ENCODE results near the gene STAB1.

The STAB1 gene

DNA sequence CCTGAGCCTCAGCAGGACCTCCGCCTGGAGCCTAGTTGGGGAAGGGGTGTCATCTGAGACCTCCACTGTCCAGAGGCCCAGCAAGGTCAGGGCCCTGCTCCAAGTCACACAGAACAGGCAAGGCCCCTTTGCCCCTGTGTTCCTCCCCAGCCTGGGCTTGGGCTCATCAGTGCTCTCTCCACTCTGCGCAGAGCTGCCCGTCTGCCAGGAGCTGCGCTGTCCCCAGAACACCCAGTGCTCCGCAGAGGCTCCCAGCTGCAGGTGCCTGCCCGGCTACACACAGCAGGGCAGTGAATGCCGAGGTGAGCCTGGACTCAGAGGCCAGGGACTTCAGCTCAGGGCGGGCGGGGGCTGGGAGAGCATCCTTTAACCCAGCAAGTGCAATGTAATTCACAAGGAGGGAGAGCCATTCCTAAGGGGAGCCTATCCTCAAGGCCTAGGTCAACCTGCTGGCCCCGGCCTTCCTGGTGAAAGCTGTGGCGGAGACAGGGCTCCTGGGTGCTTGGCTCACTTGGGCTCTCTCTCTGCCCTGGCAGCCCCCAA lies 7.7 kb downstream of the STAB1 start:
- no peaks in the 10 kb centered on the region for H3K36me3 Mint-ChIP-seq
- H3K9me3 Mint-ChIP-seq: no peaks in the 10 kb centered on the region
- H3K27me3 Mint-ChIP-seq: peaks cover 2% of the 10 kb centered on the region
- DNase-seq (ENCODE audit: low spot score in 2 of 2) (no peak), ATAC-seq (ENCODE audit: low read depth) (no peak)
- peaks cover 14% of the 10 kb centered on the region for H3K4me1 Mint-ChIP-seq
- H3K4me3 Mint-ChIP-seq: no peak overlapping the region
- H3K27ac Mint-ChIP-seq: no peak overlapping the region

DNA sequence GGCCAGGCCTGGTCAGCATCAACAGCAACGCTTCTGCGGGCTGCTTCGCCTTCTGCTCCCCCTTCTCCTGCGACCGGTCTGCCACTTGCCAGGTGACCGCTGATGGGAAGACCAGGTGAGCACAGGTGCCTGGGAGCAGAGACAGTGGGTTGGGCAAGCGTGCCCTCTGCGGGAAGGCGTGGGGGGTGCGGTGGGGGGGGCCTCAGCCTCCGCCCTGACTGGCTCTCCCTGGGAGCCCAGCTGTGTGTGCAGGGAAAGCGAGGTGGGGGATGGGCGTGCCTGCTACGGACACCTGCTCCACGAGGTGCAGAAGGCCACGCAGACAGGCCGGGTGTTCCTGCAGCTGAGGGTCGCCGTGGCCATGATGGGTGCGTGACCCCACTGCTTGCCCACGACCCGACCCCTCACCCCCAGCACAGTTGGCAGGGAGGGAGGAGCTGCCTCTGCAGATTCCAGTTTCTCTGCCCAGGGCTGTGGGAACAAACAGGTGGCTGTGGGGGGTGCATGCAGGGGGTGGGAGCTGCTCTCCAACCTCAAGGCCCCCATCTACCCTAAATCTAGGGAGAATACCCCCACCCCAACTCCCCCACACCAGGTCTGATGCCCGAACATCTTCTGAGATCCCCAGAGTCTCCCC lies 8.8 kb downstream of the STAB1 start:
- H3K9me3 Mint-ChIP-seq: no peaks in the 10 kb centered on the region
- no peak for DNase-seq (ENCODE audit: low spot score in 2 of 2)
- H3K36me3 Mint-ChIP-seq: no peaks in the 10 kb centered on the region
- ATAC-seq (ENCODE audit: low read depth): no peak
- H3K27me3 Mint-ChIP-seq: peaks cover 2% of the 10 kb centered on the region
- peaks cover 9% of the 10 kb centered on the region for H3K4me1 Mint-ChIP-seq
- H3K4me3 Mint-ChIP-seq: no peak overlapping the region
- H3K27ac Mint-ChIP-seq: no peak overlapping the region

DNA sequence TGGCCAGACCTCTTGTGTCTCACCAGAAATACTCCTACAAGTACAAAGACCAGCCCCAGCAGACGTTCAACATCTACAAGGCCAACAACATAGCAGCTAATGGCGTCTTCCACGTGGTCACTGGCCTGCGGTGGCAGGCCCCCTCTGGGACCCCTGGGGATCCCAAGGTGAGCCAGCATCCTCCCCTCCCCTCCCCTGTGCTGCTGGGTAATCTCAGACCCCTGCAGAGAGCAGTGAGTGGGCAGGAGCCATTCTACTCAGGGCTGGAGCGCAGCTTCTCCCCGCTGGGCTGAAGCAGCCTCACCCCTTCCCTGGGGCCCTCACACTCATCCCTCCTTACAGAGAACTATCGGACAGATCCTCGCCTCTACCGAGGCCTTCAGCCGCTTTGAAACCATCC lies 9.8 kb downstream of the STAB1 start:
- Mint-ChIP-seq H3K27me3 (peaks cover 2% of the 10 kb centered on the region), H3K36me3 (no peaks in the 10 kb centered on the region), H3K4me3 (no peak overlapping the region), H3K27ac (no peak overlapping the region), H3K4me1 (peaks cover 4% of the 10 kb centered on the region), H3K9me3 (no peaks in the 10 kb centered on the region)
- DNase-seq (ENCODE audit: low spot score in 2 of 2) (no peak), ATAC-seq (ENCODE audit: low read depth) (no peak)

DNA sequence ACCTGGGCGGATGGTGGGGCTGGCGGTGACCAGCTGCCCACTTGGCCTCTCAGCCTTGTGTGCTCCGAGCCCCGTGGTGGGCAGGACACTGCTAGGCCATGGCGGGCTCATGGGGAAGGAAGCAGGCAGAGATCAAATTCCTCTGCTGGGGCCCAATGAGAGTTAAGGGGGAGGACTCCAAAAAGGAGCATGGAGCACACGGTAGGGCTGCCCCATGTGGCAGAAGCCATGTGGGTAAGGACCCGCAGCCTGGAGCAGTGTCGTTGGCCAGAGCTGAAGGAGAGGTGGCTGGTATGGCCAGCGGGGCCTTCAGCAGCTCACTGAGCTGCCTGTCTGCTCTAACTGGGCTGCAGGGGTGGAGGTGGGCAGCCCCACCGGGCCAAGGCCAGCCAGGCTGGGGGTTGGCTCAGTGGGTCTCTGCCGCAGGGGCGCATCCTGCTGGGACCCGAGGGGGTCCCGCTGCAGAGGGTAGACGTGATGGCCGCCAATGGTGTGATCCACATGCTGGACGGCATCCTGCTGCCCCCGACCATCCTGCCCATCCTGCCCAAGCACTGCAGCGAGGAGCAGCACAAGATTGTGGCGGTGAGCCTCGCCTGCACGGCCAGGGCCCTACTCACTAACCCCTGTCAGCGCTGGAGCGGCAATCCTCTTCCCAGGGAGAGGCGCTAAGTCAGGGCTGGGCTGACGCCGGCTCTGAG lies 11.3 kb downstream of the STAB1 start:
- H3K9me3 Mint-ChIP-seq: no peaks in the 10 kb centered on the region
- H3K36me3 Mint-ChIP-seq: no peaks in the 10 kb centered on the region
- DNase-seq (ENCODE audit: low spot score in 2 of 2) (no peak), ATAC-seq (ENCODE audit: low read depth) (no peak)
- H3K4me1 Mint-ChIP-seq: peaks cover 2% of the 10 kb centered on the region
- peaks cover 2% of the 10 kb centered on the region for H3K27me3 Mint-ChIP-seq
- no peak overlapping the region for H3K27ac Mint-ChIP-seq
- no peak overlapping the region for H3K4me3 Mint-ChIP-seq

DNA sequence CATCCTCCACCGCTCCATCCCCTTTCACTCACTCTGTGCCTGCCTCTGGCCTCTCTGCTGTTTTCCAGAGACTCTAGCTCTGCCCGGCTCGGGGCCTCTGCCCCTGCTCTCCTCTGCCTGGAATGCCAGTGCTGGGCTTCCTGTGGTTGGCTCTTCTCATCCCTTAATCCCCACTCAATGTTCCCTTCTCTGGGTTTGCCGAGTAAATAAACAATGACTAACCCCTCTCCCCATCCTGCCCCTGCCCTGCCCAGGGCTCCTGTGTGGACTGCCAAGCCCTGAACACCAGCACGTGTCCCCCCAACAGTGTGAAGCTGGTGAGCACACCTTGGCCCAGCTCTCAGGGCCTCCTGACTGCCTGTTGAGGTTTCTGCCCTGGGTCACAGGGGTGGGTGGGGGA lies 12.2 kb downstream of the STAB1 start:
- no peak for ATAC-seq (ENCODE audit: low read depth)
- DNase-seq (ENCODE audit: low spot score in 2 of 2): no peak
- Mint-ChIP-seq H3K36me3 (no peaks in the 10 kb centered on the region), H3K4me1 (peaks cover 2% of the 10 kb centered on the region), H3K4me3 (no peak overlapping the region), H3K27me3 (peaks cover 2% of the 10 kb centered on the region), H3K9me3 (no peaks in the 10 kb centered on the region), H3K27ac (no peak overlapping the region)

DNA sequence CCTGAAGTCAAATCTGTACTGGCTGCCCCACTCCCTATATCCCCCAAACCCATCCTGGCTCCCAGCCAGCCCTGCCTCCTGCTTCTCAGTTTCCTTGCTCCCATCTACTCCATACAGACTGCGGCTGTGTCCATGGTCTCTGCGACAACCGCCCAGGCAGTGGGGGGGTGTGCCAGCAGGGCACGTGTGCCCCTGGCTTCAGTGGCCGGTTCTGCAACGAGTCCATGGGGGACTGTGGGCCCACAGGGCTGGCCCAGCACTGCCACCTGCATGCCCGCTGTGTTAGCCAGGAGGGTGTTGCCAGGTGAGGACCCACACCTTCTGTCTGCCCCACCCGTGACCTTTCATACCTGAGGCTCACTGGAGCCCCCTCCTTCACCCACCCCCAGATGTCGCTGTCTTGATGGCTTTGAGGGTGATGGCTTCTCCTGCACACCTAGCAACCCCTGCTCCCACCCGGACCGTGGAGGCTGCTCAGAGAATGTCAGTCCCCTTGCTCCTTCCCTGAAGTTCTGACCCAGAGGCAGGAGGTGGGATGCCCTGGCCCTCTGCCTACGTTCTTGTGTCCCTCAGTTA lies 14.7 kb downstream of the STAB1 start:
- no peaks in the 10 kb centered on the region for H3K9me3 Mint-ChIP-seq
- H3K4me3 Mint-ChIP-seq: no peak overlapping the region
- H3K27ac Mint-ChIP-seq: no peak overlapping the region
- H3K27me3 Mint-ChIP-seq: peaks cover 4% of the 10 kb centered on the region
- ATAC-seq (ENCODE audit: low read depth) (no peak), DNase-seq (ENCODE audit: low spot score in 2 of 2) (no peak)
- H3K36me3 Mint-ChIP-seq: no peaks in the 10 kb centered on the region
- H3K4me1 Mint-ChIP-seq: peaks cover 2% of the 10 kb centered on the region

DNA sequence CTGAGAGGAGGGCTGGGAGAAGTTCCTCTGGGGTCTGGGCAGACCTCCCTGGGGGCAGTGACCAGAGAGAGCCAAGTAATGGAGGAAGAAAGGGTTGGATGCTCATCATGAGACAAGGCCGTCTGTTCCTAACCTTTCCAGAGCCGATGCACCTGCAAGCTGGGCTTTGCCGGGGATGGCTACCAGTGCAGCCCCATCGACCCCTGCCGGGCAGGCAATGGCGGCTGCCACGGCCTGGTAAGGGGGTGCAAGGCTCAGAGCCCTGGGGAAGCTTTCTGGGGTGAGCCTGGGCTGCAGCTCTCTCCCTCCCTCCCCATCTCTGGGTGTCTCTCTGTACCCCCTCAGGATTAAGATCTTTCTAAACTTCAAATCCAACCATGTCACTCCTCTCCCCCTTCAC lies 16.4 kb downstream of the STAB1 start:
- Mint-ChIP-seq H3K27ac (no peak overlapping the region), H3K27me3 (peaks cover 7% of the 10 kb centered on the region), H3K36me3 (no peaks in the 10 kb centered on the region), H3K9me3 (no peaks in the 10 kb centered on the region), H3K4me1 (peaks cover 4% of the 10 kb centered on the region), H3K4me3 (no peak overlapping the region)
- no peak for DNase-seq (ENCODE audit: low spot score in 2 of 2)
- ATAC-seq (ENCODE audit: low read depth): no peak

DNA sequence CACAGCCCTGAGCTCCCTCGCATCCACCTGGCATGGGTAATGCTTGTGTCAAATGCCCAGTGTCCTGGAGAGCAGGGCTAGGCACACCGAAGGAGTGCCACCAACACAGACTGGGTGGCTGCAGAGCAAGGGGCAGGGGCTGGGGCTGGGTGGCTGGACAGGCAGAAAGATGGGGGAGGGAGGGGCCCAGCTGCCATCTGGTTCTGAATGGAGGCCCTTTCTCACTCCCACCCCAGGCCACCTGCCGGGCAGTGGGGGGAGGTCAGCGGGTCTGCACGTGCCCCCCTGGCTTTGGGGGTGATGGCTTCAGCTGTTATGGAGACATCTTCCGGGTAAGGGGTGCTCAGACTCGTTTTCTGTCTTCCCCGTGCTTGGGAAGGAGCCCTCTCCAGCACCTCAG lies 17.0 kb downstream of the STAB1 start:
- Mint-ChIP-seq H3K4me1 (peaks cover 4% of the 10 kb centered on the region), H3K36me3 (no peaks in the 10 kb centered on the region), H3K27ac (no peak overlapping the region), H3K4me3 (no peak overlapping the region), H3K27me3 (peaks cover 9% of the 10 kb centered on the region), H3K9me3 (no peaks in the 10 kb centered on the region)
- DNase-seq (ENCODE audit: low spot score in 2 of 2): no peak
- no peak for ATAC-seq (ENCODE audit: low read depth)

DNA sequence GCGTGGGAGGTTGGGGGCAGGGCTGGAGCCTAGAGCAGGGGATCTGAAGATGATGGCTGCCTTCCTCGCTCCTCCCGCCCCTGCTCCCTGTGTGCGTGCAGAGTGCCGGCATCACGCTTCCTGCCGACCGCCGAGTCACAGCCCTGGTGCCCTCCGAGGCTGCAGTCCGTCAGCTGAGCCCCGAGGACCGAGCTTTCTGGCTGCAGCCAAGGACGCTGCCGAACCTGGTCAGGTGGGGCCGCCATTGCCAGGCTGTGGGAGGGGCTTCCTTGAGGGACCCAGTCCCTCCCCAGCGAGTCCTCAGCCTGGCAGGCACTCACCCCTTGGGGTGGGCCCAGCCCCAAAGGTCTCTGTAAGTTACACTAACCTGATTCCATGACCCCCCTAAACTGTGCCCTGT lies 17.6 kb downstream of the STAB1 start:
- ATAC-seq (ENCODE audit: low read depth) (no peak), DNase-seq (ENCODE audit: low spot score in 2 of 2) (no peak)
- Mint-ChIP-seq H3K27me3 (peaks cover 7% of the 10 kb centered on the region), H3K9me3 (no peaks in the 10 kb centered on the region), H3K27ac (no peak overlapping the region), H3K4me1 (peaks cover 2% of the 10 kb centered on the region), H3K4me3 (no peak overlapping the region), H3K36me3 (no peaks in the 10 kb centered on the region)

DNA sequence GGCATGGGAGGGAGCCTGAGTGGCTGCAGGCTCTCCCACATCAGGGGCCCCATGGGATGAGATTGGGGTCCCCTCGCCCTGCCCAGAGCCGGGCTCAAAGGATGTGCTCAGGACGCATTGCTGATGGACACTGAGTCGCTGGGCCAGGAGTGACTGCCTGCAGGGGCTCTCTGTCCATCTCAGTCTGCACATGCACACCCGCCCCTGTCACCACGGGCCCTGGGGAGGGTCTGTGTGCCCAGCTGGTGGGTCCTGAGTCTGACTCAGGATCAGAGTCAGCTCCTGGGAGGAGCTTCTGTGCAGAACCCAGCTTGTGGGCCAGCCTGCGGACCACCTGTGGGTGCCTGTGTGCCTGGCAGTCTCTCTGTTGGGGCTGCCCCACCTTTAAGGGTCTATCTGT lies 18.1 kb downstream of the STAB1 start:
- Mint-ChIP-seq H3K27ac (no peak overlapping the region), H3K36me3 (no peaks in the 10 kb centered on the region)

DNA sequence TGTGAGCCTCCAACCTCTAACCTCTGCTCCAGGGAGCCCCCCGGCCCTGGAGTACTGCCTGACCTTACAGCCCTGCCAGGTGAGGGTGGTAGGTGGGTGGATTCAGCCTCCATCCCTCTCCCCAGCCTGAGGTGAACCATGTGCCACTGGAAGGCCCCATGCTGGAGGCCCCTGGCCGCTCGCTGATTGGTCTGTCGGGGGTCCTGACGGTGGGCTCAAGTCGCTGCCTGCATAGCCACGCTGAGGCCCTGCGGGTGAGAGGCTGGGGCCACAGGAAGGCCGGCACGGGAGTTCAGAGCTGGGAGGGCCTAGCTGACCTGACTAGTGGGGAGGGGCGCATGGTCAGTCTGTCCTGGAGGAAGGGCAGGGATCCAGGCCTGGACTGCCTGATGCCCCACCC lies 19.4 kb downstream of the STAB1 start:
- Mint-ChIP-seq H3K36me3 (no peaks in the 10 kb centered on the region), H3K9me3 (no peaks in the 10 kb centered on the region), H3K27me3 (peaks cover 7% of the 10 kb centered on the region), H3K4me3 (no peak overlapping the region), H3K27ac (no peak overlapping the region), H3K4me1 (peaks cover 2% of the 10 kb centered on the region)
- no peak for DNase-seq (ENCODE audit: low spot score in 2 of 2)
- ATAC-seq (ENCODE audit: low read depth): no peak

More for the DNA sequence above, 18.1 kb downstream of the STAB1 start:
- no peak overlapping the region for H3K4me3 Mint-ChIP-seq
- H3K4me1 Mint-ChIP-seq: peaks cover 2% of the 10 kb centered on the region
- DNase-seq (ENCODE audit: low spot score in 2 of 2) (no peak), ATAC-seq (ENCODE audit: low read depth) (no peak)
- H3K27me3 Mint-ChIP-seq: peaks cover 7% of the 10 kb centered on the region
- no peaks in the 10 kb centered on the region for H3K9me3 Mint-ChIP-seq

DNA sequence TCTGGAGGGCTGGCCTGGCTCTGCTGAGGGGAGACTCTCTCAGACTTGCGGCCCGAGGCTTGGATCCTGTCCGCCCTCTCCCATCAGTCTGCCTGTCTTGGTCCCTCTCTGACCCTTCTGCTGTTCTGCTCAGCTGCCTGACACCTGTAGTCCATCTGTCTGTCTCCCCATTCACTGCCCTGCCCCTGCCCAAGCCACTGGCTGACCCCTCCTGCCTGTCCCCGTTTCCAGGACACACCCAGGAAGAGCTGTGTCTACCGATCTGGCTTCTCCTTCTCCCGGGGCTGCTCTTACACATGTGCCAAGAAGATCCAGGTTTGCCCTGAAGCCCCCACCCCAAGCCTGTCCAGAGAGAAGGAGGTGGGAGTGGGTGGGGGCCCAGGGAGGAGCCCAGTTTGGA lies 20.1 kb downstream of the STAB1 start:
- no peak overlapping the region for H3K27ac Mint-ChIP-seq
- ATAC-seq (ENCODE audit: low read depth): no peak
- peaks cover 2% of the 10 kb centered on the region for H3K4me1 Mint-ChIP-seq
- no peak overlapping the region for H3K4me3 Mint-ChIP-seq
- H3K9me3 Mint-ChIP-seq: no peaks in the 10 kb centered on the region
- no peak for DNase-seq (ENCODE audit: low spot score in 2 of 2)
- no peaks in the 10 kb centered on the region for H3K36me3 Mint-ChIP-seq
- peaks cover 7% of the 10 kb centered on the region for H3K27me3 Mint-ChIP-seq

DNA sequence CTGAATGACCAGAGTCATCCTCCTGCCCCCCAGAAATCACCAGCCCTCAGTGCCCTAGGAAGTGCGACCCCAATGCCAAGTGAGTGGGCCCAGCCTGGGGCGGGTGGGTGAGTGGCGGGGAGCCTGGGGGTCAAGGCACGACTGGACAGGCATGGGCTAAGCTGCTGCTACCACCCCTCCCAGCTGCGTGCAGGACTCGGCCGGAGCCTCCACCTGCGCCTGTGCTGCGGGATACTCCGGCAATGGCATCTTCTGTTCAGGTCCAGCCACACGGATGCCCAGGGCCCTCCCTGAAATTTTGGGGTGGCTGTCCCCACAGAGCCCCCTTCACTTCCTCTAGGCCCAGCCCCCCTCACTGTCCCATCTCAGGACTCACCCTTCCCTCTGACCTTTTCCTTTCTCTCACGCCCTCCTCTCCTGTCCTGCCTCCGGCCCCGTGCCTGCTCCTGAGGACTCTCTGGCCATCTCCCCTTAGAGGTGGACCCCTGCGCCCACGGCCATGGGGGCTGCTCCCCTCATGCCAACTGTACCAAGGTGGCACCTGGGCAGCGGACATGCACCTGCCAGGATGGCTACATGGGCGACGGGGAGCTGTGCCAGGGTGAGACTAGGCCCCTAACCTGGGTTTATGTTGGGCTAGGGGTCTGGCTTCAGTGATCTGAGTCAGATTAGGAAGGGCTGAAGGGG lies 21.5 kb downstream of the STAB1 start:
- Mint-ChIP-seq H3K4me3 (no peak overlapping the region), H3K36me3 (no peaks in the 10 kb centered on the region), H3K27ac (no peak overlapping the region), H3K27me3 (peaks cover 7% of the 10 kb centered on the region), H3K4me1 (peaks cover 2% of the 10 kb centered on the region), H3K9me3 (no peaks in the 10 kb centered on the region)
- DNase-seq (ENCODE audit: low spot score in 2 of 2): no peak
- ATAC-seq (ENCODE audit: low read depth): no peak

All from memory B cell (primary cell).